HuH-7 (cell line): ENCODE results near the gene CSTPP1.

ENCODE experiments used
- DNase-seq: peaks from one replicate; pipeline ENCODE4 v3.0.0; 2011; ENCODE audit warnings: low spot score

The CSTPP1 gene

GRCh38 chr11:47136327-47136726 lies 199.8 kb downstream of the CSTPP1 start:
- DNase-seq: no peak

- no peak for DNase-seq
These were observed 200.4 kb downstream of the CSTPP1 start for GRCh38 chr11:47136921-47137320.

GRCh38 chr11:47137476-47137875 lies 200.9 kb downstream of the CSTPP1 start:
- no peak for DNase-seq

GRCh38 chr11:47139878-47140277 lies 203.3 kb downstream of the CSTPP1 start:
- DNase-seq: no peak

- no peak for DNase-seq
These were observed 206.8 kb downstream of the CSTPP1 start for GRCh38 chr11:47143322-47143721.

- no peak for DNase-seq
These were observed 208.0 kb downstream of the CSTPP1 start for GRCh38 chr11:47144541-47144940.

GRCh38 chr11:47147250-47147649 lies 210.7 kb downstream of the CSTPP1 start:
- no peak for DNase-seq

- no peak for DNase-seq
These were observed 211.1 kb downstream of the CSTPP1 start for GRCh38 chr11:47147681-47148080.

- no peak for DNase-seq
These were observed 211.7 kb downstream of the CSTPP1 start for GRCh38 chr11:47148270-47148669.

GRCh38 chr11:47148903-47149531 lies 212.5 kb downstream of the CSTPP1 start:
- DNase-seq: no peak

GRCh38 chr11:47149782-47150181 lies 213.2 kb downstream of the CSTPP1 start:
- no peak for DNase-seq

GRCh38 chr11:47152126-47152952 lies 215.8 kb downstream of the CSTPP1 start:
- DNase-seq: no peak

- peak; percentile 91 for DNase-seq
These were observed 216.7 kb downstream of the CSTPP1 start for GRCh38 chr11:47152953-47153950.

GRCh38 chr11:47154616-47155570 lies 218.3 kb downstream of the CSTPP1 start:
- DNase-seq: no peak

GRCh38 chr11:47155879-47156278 lies 219.3 kb downstream of the CSTPP1 start:
- no peak for DNase-seq

GRCh38 chr11:47156333-47156732 lies 219.8 kb downstream of the CSTPP1 start:
- no peak for DNase-seq

GRCh38 chr11:47156951-47157350 lies 220.4 kb downstream of the CSTPP1 start:
- no peak for DNase-seq

GRCh38 chr11:47157805-47158204 lies 221.2 kb downstream of the CSTPP1 start:
- no peak for DNase-seq

- no peak for DNase-seq
These were observed 221.7 kb downstream of the CSTPP1 start for GRCh38 chr11:47158242-47158641.

GRCh38 chr11:47160753-47161133 lies 224.2 kb downstream of the CSTPP1 start:
- DNase-seq: no peak
